Tibial artery (tissue), 4 donors: ENCODE results near the gene BNC2.

Experiments used
- DNase-seq, 2 donors: peaks; one replicate each; pipeline ENCODE4 v3.0.0-alpha.2; 2019
- H3K27ac ChIP-seq, 2 donors: fragments of 200-600 bp; sonication (generic) in 1 of 2; 1 replicate in 1 of 2; 2 replicates in 1 of 2; pipeline ENCODE4 v1.5.1; 2018 to 2019; ENCODE audit warnings: mild to moderate bottlenecking in 1 of 2
- H3K27me3 ChIP-seq, 2 donors: fragments of 200-600 bp; sonication (generic) in 1 of 2; one replicate each; pipeline versions ENCODE4 v1.5.1 to v1.6.0; 2016 to 2019
- H3K36me3 ChIP-seq, 3 donors: fragments of 200-600 bp; sonication (generic) in 2 of 3; one replicate each; pipeline ENCODE4 v1.5.1; 2016 to 2019; ENCODE audit warnings: mild to moderate bottlenecking in 2 of 3
- H3K4me1 ChIP-seq, 4 donors: fragments of 200-600 bp; sonication (generic) in 2 of 4; 1 replicate in 3 of 4; 2 replicates in 1 of 4; pipeline ENCODE4 v1.5.1; 2016 to 2019
- H3K4me3 ChIP-seq, 2 donors: fragments of 200-600 bp; sonication (generic) in 1 of 2; 1 replicate in 1 of 2; 2 replicates in 1 of 2; pipeline ENCODE4 v1.5.1; 2018 to 2019; ENCODE audit warnings: mild to moderate bottlenecking in 2 of 2
- H3K9me3 ChIP-seq, 3 donors: fragments of 200-600 bp; sonication (generic) in 1 of 3; one replicate each; pipeline ENCODE4 v1.5.1; 2016 to 2019
- CTCF ChIP-seq, 2 experiments: fragments of 200-600 bp in 1 of 2; fragments of 450-650 bp in 1 of 2; IDR thresholded peaks; one replicate each; pipeline ENCODE4 v1.5.1; 2017 to 2019; ENCODE audit warnings: antibody characterized with exemption in 2 of 2, mild to moderate bottlenecking in 1 of 2, moderate library complexity in 1 of 2
- intact Hi-C: fragments of 100-400 bp; cut with DNase I; formaldehyde crosslinking; loops from one replicate; pipeline ENCODE4 v1.15.0; 2023; ENCODE audit warnings: low total_unique reads

Gene BNC2

GRCh38 chr9:16361939-16362338 lies 508.5 kb downstream of the BNC2 start:
- Histone ChIP-seq H3K27me3 (no peaks in the 10 kb centered on the region), H3K9me3 (no peaks in the 10 kb centered on the region), H3K4me3 (no peak overlapping the region), H3K36me3 (no peaks in the 10 kb centered on the region), H3K4me1 (no peaks in the 10 kb centered on the region), H3K27ac (no peak overlapping the region)
- TF ChIP-seq CTCF (IDR thresholded peaks at IDR 0.05): no peak
- no peak for DNase-seq
- intact Hi-C loops: no loop called here

GRCh38 chr9:16361118-16361517 lies 509.4 kb downstream of the BNC2 start:
- no peaks in the 10 kb centered on the region for H3K9me3 ChIP-seq
- no peak overlapping the region for H3K4me3 ChIP-seq
- no peak for DNase-seq
- no peak overlapping the region for H3K27ac ChIP-seq
- no peak for TF ChIP-seq CTCF (IDR thresholded peaks at IDR 0.05)
- intact Hi-C loops: no loop called here
- no peaks in the 10 kb centered on the region for H3K4me1 ChIP-seq
- H3K27me3 ChIP-seq: no peaks in the 10 kb centered on the region
- no peaks in the 10 kb centered on the region for H3K36me3 ChIP-seq

GRCh38 chr9:16360247-16360646 lies 510.2 kb downstream of the BNC2 start:
- Histone ChIP-seq H3K4me3 (no peak overlapping the region), H3K27ac (no peak overlapping the region), H3K9me3 (no peaks in the 10 kb centered on the region), H3K27me3 (no peaks in the 10 kb centered on the region), H3K4me1 (no peaks in the 10 kb centered on the region), H3K36me3 (no peaks in the 10 kb centered on the region)
- no peak for TF ChIP-seq CTCF (IDR thresholded peaks at IDR 0.05)
- no peak for DNase-seq
- intact Hi-C loops: no loop called here
